HG02759 (cell line): ENCODE data around the gene STX8.
"Not testable (repeated sequence)": the region's sequence is repeated elsewhere in the genome, so short reads cannot be mapped to it uniquely, and the experiment has no call there.

ENCODE experiments used
- ATAC-seq: cut with Tn5 transposase; IDR thresholded peaks from one replicate; pipeline ENCODE4 v1.9.1; 2021; ENCODE audit warnings: mild to moderate bottlenecking, moderate library complexity; ENCODE audit not compliant: unreplicated experiment

The STX8 gene

DNA sequence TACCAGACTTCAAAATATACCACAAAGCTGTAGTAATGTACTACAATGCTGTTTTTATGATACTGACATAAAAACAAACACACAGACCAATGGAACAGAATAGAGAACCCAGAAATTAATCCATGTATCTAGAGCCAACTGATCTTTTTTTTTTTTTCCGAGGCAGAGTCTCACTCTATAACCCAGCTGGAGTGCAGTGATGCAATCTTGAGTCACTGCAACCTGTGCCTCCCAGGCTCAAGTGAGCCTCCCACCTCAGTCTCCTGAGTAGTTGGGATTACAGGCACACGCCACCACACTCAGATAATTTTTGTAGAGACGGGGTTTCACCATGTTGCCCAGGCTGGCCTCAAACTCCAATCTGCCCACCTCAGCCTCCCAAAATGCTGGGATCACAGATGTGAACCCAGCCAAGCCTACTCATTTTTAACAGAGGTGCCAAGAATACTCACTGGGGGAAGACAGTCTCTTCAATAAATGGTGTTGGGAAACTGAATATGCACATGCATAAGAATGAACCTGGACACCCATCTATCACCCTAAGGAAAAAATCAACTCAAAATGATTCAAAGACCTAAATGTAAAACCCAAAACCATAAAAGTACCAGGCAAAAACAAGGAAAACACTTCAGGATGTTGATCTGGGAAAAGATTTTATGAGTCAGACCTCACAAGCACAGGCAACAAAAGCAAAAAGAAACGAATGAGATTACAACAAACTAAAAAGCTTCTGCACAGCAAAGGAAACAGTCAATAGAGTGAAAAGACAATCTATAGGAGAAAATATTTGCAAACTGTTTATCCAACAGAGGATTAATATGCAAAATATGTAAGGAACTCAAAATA lies 63.1 kb downstream of the STX8 start:
- ATAC-seq: no peak

DNA sequence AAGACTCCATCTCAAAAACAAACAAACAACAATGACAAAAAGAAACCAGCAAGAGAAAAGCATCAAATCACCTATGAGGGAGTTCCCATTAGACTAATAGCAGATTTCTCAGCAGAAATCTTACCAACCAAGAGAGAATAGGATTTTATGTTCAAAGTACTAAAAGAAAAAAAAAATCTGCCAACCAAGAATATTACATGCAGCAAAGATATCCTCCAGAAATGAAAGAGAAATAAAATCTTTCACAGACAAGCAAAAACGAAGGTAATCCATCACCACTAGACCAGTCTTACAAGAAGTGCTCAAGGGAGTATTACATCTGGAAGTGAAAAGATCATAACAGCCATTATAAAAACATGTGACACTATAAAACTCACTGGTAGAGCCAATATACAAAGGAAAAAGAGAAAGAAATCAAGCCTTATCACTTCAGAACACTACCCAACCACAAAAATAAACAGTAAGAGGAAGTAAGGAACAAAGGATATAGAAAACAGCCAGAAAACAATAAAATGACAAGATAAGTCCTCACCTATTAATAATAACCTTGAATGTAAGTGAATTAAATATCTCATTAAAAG lies 66.3 kb downstream of the STX8 start:
- ATAC-seq: no peak

DNA sequence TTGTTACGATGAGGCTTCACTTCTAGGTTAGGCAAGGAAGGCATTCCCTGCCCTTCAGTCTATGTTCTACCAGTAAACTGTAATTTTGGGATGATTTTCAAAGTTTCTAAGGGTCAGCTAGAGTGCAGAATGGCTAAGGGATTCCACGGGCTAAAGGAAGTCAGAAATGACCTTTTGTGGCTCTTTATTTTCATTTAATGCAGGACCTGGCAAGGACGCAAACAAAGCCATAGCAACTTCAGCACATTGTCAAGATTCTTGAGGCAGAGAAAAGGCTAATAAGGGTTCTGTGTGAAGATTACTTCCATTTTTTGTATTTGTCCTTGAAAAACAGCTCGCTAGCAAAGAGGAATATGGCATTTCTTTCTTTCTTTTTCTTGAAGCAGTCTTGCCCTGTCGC lies 76.6 kb downstream of the STX8 start:
- no peak for ATAC-seq

DNA sequence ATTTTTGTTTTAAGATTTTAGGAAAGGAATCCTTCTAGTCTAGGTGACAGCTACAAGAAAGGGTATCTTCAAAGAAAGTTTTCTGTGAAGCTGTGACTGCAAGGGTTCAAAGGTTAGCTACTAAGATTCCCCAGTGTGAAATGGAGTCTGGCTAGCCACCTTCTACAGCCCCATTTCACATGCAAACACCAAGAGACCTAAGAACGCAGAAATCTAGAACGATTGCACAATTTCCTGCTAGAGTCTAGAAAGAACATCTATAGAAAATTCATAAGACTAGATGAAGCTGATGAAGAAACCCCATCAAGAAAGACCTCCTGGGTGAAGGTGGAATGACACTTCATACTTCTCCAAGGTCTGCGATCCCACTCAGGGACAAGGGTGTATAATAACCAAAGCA lies 77.1 kb downstream of the STX8 start:
- no peak for ATAC-seq

DNA sequence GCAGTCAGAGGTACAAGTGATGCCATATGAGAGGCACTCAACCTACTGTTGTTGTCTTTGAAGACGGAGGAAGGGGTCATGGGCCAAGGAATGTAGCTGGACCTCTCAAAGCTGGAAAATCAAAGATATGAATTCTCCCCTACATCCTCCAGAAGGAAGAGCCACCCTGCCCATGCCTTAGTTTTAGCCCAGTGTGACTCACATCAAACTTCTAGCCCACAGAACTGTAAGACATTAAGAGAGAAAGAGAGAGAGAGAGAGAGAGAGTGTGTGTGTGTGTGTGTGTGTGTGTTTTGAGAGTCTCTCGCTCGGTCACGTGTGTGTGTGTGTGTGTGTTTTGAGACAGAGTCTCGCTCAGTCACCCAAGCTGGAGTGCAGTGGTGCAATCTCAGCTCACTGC lies 87.1 kb downstream of the STX8 start:
- ATAC-seq: no peak

DNA sequence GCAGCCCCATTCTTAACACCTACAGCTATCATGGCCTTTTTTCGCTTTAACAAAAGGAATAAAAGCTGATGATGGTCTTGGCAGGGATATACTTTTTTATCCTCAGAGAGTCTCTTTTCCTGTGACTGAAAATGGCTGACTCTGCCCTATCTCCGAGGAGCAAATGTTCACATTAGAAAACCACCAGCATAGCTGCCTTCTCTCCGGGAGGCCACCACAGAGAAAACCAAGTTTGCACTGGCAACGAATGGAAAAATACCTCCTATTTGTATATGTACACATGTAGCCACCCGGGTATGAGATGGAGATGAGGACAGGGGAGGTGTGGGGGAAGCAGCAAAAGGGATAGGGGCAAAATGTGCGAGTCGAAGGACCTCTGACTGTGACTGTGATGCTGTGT lies 88.2 kb downstream of the STX8 start:
- no peak for ATAC-seq

DNA sequence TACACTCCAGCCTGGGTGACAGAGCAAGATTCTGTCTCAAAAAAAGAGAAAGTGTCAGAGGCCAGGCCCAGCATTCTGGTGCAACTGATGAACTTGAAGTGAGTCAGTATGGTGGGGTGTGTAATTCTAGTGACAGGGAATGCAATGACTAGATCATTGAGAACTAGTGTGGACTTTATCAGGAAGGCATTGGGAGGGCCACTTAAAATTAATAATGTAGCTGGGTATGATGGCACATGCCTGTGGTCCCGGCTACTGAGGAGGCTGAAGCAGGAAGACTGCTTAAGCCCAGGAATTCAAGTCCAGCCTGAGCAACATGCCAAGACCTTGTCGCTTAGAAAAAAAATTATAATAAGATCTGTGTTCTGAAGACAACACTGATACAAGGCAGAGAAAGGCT lies 90.8 kb downstream of the STX8 start:
- ATAC-seq: no peak

DNA sequence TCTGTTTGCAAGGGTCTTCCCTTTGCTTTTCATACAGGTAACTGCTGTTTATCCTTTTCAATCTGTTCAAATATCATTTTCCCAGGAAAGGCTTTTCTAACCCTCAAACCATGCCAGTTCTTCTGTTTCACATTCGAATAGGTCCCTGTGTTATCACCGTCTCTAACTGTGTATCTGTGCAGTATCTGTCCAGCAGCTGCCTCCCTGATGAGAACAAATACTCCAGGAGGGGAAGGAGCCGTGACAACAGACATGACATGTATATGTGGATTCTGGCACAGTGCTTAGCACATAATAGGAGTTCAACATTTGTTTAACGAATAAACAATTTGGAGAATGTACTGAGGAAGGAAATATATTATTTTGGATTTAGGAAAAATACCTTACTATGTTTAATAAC lies 95.7 kb downstream of the STX8 start:
- ATAC-seq: no peak

DNA sequence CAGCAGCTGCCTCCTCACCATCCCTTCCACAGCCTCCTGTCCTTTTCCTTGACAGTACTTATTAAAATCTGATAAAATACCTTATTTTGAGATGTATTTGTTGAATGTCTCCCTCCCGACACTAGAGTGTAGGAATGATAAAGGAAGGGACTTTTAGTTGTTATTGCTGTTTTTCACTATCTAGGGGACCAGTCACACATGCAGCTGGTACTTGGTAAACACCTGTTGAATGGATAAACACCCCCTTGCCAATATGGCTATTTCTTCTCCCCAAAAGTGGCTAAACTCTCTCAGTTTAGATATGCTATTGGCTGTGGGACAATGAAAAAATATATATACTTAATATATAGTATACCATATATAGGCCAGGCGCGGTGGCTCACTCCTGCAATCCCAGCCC lies 96.7 kb downstream of the STX8 start:
- ATAC-seq: no peak

DNA sequence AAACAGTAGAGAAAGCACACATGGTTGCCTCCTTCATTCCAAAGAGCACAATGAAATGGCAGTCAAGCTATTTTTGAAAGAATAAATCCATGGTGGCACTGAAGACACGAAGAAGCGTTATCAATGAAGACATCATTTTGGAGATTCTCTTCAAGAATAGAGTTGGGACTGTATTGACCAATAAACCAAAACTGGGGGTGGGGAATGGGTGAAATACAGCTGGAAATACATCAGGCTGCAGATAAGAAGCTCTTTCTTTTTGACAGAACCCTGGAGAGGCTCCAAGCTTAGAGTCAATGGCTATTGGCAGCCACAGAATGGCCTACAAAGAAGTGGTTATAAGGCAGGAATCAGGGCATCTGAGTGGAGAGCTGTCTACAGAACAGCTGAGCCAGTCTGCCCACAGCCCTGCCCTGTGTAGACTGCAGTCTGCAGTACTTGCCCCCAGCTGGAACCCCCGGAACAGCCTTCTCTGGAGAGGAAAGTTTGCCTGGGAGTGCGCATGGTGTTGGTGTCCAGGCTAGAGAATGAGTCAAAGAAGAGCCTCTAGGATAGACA lies 100.4 kb downstream of the STX8 start:
- ATAC-seq: no peak

DNA sequence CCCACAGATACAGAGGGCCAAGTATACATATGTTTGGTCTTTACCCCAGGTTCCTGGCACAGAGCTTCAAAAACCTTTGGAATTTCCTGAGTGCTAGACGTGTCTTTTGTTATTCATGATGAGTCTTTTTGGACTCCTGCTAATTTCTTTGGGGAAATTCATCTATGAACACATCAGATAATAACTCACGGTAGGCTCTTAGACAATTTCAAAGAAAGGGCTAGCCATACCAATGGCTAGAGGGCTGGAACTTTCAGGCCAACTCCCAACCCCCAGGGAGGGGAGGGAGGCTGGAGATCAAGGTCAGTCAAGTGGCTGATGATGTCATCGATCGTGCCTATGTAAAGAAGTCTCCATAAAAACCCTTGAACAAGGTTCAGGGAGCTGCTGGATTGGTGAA lies 101.9 kb downstream of the STX8 start:
- no peak for ATAC-seq

DNA sequence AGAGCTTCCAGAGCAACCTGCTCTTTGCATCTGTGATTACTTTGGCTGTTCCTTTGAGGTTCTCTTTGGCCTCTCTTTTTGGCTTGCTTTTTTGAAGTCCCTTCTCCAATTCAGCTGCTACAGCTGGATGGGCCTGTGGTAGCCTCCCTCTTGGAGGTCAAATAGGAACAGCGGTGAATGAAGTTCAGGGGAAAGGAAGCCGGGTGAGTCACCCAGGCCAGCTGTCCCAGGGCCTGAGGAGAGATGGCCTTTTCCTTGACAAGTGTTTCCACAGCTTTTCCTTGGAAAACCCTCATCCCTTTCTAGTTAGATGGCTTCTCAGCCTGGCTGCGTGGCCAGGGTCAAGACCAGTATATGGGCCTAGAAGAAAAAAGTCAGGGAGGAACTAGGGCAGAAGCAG lies 103.1 kb downstream of the STX8 start:
- no peak for ATAC-seq

DNA sequence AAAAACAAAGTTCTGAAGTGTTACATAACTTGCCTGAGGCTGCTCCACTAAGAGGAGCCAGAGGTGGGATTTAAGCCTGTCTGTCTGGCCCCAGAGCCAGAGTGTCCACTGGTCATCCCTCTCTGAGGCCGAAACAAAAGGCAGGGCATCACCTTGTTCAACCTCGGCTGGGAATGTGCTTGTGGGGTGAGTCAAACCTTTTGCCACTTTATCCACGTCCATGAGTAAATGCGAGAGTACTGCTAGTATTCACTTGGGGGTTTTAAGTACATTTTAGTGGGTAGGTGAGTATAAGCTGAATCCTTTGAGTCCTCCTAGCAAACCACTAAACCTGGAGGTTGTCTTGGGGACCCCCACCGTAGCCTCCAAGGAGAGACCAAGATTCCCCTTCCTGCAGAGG lies 103.5 kb downstream of the STX8 start:
- no peak for ATAC-seq

DNA sequence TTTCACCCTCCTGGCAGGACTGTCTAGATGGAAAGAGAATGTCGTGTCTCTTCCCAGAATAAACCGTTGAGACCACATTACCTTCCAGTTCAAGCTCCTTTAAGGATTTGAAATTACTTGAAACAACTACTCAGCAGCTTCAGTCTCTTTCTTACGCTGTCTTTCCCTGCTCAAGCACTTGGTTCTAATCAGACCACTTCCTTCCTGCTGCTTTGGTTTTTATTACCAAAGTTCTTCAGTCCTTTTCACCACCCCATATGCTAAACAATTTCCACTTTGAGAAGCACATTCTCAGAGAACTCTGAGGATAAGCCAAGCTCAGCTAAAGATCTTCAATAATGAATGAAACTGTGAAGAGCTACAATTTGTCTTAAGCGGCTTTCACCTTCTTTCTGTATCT lies 105.4 kb downstream of the STX8 start:
- ATAC-seq: no peak

DNA sequence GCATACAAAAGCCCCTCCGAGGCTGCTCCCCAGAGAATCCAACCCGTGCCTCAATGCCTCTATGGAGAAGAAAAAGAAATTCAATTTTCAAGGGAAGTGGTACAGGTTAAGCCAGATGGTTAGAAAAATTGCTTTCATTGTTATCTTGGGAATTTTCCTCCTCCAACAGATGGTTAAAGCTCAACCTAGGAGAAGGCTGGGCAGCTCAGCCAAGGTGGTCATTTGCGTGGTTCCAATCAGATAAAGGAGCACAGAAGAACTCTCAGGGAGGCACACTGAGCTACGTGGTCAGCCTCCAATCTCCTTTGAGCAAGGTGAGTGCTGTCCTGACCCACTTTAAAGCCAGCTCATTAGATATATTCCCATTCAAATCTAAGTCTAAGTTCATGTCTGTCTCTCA lies 106.7 kb downstream of the STX8 start:
- ATAC-seq: no peak

DNA sequence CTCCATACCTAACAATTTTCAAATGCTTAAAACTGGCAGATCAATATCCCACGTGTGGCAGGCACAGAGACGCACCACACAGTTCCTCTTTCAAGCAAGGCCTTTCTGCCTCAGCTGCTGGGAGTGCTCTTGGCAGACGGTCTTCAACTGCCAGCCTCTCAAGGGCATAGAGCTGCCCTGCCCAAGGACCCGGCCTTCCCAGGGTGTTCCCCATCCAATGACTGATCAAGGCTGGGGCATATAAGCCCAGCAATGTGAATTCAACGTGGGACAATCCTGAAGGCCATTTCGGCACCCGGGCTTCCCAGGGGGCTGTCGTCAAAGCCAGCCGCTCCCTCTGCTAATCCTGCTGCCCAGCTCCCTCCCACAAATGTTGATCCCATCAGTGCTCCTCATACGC lies 107.1 kb downstream of the STX8 start:
- ATAC-seq: no peak

DNA sequence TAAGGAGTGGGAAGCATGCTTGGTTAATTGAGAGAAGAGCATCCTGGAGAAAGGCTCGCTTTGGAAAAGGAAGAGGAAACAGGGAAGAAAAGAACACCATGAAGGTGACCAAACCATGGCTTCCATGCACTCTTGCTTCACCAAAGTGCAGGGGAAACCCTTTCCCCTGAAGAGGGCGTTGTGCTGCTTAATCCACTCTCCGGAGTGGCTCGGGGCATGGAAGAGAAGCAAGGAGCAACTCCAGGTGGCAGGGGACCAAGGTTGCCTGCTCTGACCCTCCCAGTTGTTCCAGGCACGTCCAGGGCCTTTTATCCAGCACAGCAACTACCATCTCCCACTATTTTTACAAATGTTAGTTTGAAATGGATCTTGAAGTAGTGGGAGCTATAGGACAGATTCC lies 108.1 kb downstream of the STX8 start:
- no peak for ATAC-seq

DNA sequence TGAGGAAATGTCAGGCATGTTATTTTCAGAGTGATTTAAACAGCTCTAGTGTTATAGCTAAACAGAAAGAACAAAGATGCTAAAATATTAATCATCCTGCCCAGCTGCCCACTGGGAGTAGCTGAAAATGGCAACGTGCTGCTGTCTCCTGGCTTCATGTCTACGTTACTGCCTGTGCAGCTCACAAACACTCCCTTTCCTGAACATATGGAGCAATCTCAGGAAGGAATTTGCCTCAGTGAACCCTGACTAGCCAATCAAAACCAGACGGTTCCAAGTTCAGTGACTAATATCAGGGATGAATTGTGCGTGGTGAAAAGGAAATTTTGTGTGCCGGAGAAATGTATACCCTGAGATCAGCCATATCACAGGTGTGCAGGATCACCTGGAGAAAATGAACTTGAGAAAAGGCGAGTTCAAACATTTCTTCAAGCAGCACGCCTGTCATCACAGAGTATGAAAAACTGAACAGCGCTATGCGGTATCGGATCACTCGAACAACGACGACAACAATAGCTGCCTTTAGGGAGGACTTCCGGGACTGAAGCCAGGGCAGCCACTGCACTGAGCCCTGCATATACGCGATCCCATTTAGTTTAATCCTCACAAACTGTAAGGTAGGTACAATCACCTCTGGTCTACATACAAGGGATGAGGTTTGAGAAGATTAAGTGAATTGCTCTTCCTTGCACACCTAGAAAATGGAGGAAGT lies 110.3 kb downstream of the STX8 start:
- ATAC-seq: no peak

DNA sequence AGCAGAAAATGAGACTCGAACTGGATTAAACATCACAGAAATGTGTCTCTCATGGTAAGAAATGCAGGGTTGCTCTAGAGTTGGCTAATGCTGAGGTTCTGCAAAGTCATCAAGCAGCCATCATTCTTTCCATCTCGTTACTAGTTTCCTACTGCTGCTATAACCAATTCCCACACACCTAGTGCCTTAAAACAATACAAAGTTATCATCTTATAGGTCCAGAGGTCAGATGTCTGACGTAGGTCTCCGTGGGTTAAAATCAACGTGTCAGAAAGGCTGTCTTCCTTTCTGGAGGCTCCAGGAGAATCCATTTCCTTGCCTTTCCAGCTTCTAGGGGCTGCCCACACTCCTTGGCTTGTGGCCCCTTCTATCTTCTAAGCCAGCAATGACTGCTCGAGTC lies 118.6 kb downstream of the STX8 start:
- no peak for ATAC-seq

DNA sequence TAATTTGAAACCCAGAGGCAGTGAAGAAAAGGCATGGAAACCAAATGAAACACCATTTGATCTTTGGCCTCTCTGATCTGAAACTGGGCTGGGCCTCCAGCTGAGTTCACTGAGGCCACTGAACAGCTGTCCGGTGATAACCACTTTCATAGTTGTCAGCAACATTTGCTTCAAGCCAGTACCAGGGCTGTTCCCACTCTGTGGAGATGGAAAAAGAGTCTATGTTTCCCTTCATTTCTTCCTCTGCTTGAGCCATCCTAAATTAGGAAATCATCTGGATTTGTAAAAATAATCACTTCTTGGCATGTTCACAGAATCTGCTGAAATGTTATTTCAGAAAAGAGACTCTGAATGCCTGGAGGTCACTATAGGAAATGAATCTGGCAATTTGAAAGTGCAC lies 119.3 kb downstream of the STX8 start:
- ATAC-seq: no peak

DNA sequence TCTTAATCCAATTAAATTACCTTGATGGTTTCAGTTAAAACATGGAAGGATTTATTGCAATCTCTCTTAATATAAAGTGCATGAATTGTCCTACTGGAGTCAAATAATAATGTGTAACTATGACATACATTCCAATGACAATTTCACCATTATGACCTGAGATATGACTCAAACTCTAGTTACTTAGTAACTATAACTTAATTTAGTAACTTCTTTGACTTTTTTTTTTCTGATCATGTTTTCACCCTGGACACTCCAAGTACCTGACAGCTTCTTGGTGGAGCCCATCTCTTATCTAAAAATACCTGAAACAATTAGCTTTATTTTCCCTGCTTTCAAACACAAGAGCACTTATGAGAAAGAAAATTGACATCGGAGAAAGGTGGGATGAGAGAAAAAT lies 123.7 kb downstream of the STX8 start:
- no peak for ATAC-seq

DNA sequence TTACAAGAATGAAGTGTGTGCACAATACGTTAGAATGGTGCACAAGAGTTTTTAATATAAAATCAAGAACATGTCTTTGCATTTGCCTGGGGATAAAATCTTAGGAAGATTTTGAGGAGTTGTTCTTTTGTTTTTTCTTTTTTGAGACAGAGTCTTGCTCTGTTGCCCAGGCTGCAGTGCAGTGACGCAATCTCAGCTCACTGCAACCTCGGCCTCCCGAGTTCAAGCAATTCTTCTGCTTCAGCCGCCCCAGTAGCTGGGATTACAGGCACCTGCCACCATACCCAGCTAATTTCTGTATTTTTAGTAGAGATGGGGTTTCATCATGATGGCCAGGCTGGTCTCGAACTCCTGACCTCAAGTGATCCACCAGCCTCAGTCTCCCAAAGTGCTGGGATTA lies 128.3 kb downstream of the STX8 start:
- ATAC-seq: not testable (repeated sequence)
